Neural cell (in vitro differentiated cells): ENCODE results near the gene MED16. TPM values are rescaled to one million over a fixed set of nuclear protein-coding genes. Genes with fewer than 3 reads are reported as not detected.

Source experiments
- H2AFZ ChIP-seq: fragments of 200-600, 300-800 bp; sonication (generic), shearing (Covaris generic); 2 replicates; pipeline ENCODE4 v1.6.0; 2014; ENCODE audit warnings: low read depth, mild to moderate bottlenecking, antibody characterized with exemption, low read length, moderate library complexity
- H3F3A ChIP-seq: fragments of 200-600 bp; shearing (Covaris generic); 2 replicates; pipeline ENCODE4 v1.6.1; 2016; ENCODE audit warnings: mild to moderate bottlenecking, moderate library complexity, mixed read lengths, antibody characterized with exemption, low read length; ENCODE audit not compliant: insufficient read depth, poor library complexity, severe bottlenecking
- H3K27ac ChIP-seq: fragments of 200-600, 300-800 bp; sonication (generic), shearing (Covaris generic); 2 replicates; pipeline ENCODE4 v1.5.1; 2014; ENCODE audit warnings: mild to moderate bottlenecking, low read length, moderate library complexity
- H3K27me3 ChIP-seq: fragments of 300-800, 200-600 bp; sonication (generic), shearing (Covaris generic); 2 replicates; pipeline ENCODE4 v1.6.0; 2014; ENCODE audit warnings: mild to moderate bottlenecking, low read depth, low read length, moderate library complexity; ENCODE audit not compliant: insufficient read depth
- H3K36me3 ChIP-seq: fragments of 300-800, 200-600 bp; sonication (generic), shearing (Covaris generic); 2 replicates; pipeline ENCODE4 v1.5.1; 2014; ENCODE audit warnings: mild to moderate bottlenecking, antibody characterized with exemption, low read length, moderate library complexity; ENCODE audit not compliant: insufficient read depth
- H3K4me2 ChIP-seq: fragments of 300-800, 200-600 bp; sonication (generic), shearing (Covaris generic); 2 replicates; pipeline ENCODE4 v1.6.0; 2014; ENCODE audit warnings: mild to moderate bottlenecking, low read length
- H3K4me3 ChIP-seq: fragments of 300-800, 200-600 bp; sonication (generic), shearing (Covaris generic); 2 replicates; pipeline ENCODE4 v1.5.1; 2014; ENCODE audit warnings: mild to moderate bottlenecking, low read length, moderate library complexity
- H3K79me2 ChIP-seq: fragments of 200-600 bp; shearing (Covaris generic); replicated peaks from 2 replicates; pipeline ENCODE4 v1.6.0; 2014; ENCODE audit warnings: mild to moderate bottlenecking, low read length, moderate library complexity; ENCODE audit not compliant: insufficient read depth
- H3K9ac ChIP-seq: fragments of 300-800, 200-600 bp; sonication (generic), shearing (Covaris generic); 2 replicates; pipeline ENCODE4 v1.6.1; 2016; ENCODE audit warnings: mild to moderate bottlenecking, low read length, mixed read lengths
- H3K9me2 ChIP-seq: fragments of 200-600 bp; shearing (Covaris generic); 2 replicates; pipeline ENCODE4 v1.6.1; 2016; ENCODE audit warnings: mild to moderate bottlenecking, low read length, mixed read lengths; ENCODE audit not compliant: insufficient read depth
- H3K9me3 ChIP-seq: fragments of 200-600, 300-800 bp; sonication (generic), shearing (Covaris generic); 2 replicates; pipeline ENCODE4 v1.6.1; 2016; ENCODE audit warnings: mild to moderate bottlenecking, mixed run types, low read length, moderate library complexity, mixed read lengths
- H4K20me1 ChIP-seq: fragments of 200-600 bp; shearing (Covaris generic); 2 replicates; pipeline ENCODE4 v1.6.1; 2016; ENCODE audit warnings: mild to moderate bottlenecking, mixed run types; ENCODE audit not compliant: insufficient read depth
- CTCF ChIP-seq: fragments of 450-650 bp; IDR thresholded peaks from 2 replicates; pipeline ENCODE4 v1.5.1; 2014; ENCODE audit warnings: antibody characterized with exemption, mild to moderate bottlenecking, moderate library complexity; ENCODE audit not compliant: poor library complexity, severe bottlenecking
- EP300 ChIP-seq: fragments of 450-650 bp; conservative IDR thresholded peaks from 2 replicates; pipeline ENCODE4 v1.6.1; 2014; ENCODE audit warnings: antibody characterized with exemption, mild to moderate bottlenecking, moderate library complexity; ENCODE audit not compliant: poor library complexity, severe bottlenecking
- EZH2 ChIP-seq: fragments of 200-600, 300-800 bp; shearing (Covaris generic), sonication (generic); IDR thresholded peaks from 2 replicates; pipeline ENCODE4 v1.6.1; 2014; ENCODE audit warnings: antibody characterized with exemption, low read length, borderline replicate concordance, mild to moderate bottlenecking; ENCODE audit not compliant: insufficient read depth, poor library complexity, severe bottlenecking
- MXI1 ChIP-seq: fragments of 450-650 bp; conservative IDR thresholded peaks from 2 replicates; pipeline ENCODE4 v1.6.1; 2014; ENCODE audit warnings: antibody characterized with exemption, mild to moderate bottlenecking; ENCODE audit not compliant: poor library complexity, severe bottlenecking
- POLR2AphosphoS5 ChIP-seq: IDR thresholded peaks from 2 replicates; pipeline ENCODE4 v1.6.1; 2012
- RAD21 ChIP-seq: fragments of 450-650 bp; conservative IDR thresholded peaks from 2 replicates; pipeline ENCODE4 v1.6.1; 2014; ENCODE audit warnings: antibody characterized with exemption, mild to moderate bottlenecking, moderate library complexity
- SMC3 ChIP-seq: fragments of 450-650 bp; conservative IDR thresholded peaks from 2 replicates; pipeline ENCODE4 v1.6.1; 2014; ENCODE audit warnings: antibody characterized with exemption, mild to moderate bottlenecking, moderate library complexity; ENCODE audit not compliant: poor library complexity
- TAF1 ChIP-seq: IDR thresholded peaks from 2 replicates; pipeline ENCODE4 v1.6.1; 2012; ENCODE audit warnings: low read depth
- polyA plus RNA-seq: library from polyadenylated mRNA; depleted of rRNA; stranded (reverse); fragments of >200 nt; gene quantifications from 2 replicates; pipeline ENCODE4 v1.2.3, GENCODE V29; 2014
- TF ChIP-seq, protein P1 (sequence below): IDR thresholded peaks from 2 replicates; pipeline ENCODE4 v1.6.1; 2012; ENCODE audit warnings: borderline replicate concordance

MED16 gene
- polyA plus RNA-seq, 1 donor from 2014 or later: 13.3 TPM

GRCh38 chr19:936175-936546 lies 43.2 kb upstream of the MED16 start:
- Histone ChIP-seq H3K4me3 (no peak overlapping the region), H3K27me3 (no peaks in the 10 kb centered on the region), H3K4me2 (no peak overlapping the region), H3K9me3 (no peaks in the 10 kb centered on the region), H2AFZ (no peak overlapping the region), H3K9ac (no peak overlapping the region), H4K20me1 (no peaks in the 10 kb centered on the region), H3K79me2 (peaks cover 5% of the 10 kb centered on the region), H3K27ac (no peak overlapping the region), H3K36me3 (no peaks in the 10 kb centered on the region), H3F3A (no peaks in the 10 kb centered on the region), H3K9me2 (no peaks in the 10 kb centered on the region)
- TF ChIP-seq RAD21 (no peak), MXI1 (no peak), EZH2 (no peak), SMC3 (no peak), TAF1 (no peak), POLR2AphosphoS5 (no peak), CTCF (no peak), EP300 (no peak)
- TF ChIP-seq, protein P1, sequence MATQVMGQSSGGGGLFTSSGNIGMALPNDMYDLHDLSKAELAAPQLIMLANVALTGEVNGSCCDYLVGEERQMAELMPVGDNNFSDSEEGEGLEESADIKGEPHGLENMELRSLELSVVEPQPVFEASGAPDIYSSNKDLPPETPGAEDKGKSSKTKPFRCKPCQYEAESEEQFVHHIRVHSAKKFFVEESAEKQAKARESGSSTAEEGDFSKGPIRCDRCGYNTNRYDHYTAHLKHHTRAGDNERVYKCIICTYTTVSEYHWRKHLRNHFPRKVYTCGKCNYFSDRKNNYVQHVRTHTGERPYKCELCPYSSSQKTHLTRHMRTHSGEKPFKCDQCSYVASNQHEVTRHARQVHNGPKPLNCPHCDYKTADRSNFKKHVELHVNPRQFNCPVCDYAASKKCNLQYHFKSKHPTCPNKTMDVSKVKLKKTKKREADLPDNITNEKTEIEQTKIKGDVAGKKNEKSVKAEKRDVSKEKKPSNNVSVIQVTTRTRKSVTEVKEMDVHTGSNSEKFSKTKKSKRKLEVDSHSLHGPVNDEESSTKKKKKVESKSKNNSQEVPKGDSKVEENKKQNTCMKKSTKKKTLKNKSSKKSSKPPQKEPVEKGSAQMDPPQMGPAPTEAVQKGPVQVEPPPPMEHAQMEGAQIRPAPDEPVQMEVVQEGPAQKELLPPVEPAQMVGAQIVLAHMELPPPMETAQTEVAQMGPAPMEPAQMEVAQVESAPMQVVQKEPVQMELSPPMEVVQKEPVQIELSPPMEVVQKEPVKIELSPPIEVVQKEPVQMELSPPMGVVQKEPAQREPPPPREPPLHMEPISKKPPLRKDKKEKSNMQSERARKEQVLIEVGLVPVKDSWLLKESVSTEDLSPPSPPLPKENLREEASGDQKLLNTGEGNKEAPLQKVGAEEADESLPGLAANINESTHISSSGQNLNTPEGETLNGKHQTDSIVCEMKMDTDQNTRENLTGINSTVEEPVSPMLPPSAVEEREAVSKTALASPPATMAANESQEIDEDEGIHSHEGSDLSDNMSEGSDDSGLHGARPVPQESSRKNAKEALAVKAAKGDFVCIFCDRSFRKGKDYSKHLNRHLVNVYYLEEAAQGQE: no peak

DNA sequence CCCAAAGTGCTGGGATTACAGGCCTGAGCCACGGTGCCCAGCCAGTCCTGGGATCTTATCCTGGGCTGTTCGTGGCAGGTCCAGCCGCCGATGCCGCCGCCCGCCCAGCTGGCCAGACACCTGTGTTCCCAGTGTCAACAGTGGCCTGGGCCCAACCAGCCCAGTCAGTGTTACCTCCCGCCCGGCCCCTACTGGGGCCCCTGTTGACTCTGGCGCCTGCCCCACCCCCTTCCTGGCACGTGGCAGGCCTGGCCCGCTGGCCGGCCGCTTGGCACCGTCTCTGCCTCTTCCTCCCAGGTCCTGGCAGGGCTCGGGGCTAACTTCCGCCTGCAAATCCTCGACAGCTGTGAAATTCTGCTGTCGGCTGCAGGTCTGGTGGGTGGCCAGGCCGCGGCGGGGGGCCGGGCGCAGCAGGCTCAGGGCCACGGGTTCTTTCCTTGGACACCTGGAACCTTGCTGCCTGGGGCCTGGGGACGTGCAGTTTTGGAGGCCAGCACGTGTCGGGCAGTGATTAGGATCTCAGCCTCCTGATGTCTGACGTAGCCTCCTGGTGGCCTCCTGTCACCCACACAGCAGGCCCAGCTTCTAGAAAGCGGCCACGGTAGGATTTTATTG lies 42.0 kb upstream of the MED16 start:
- Histone ChIP-seq H3K9me2 (no peaks in the 10 kb centered on the region), H3K4me2 (no peak overlapping the region), H3K36me3 (no peaks in the 10 kb centered on the region), H4K20me1 (no peaks in the 10 kb centered on the region), H3F3A (no peaks in the 10 kb centered on the region), H3K9me3 (no peaks in the 10 kb centered on the region), H3K9ac (no peak overlapping the region), H3K79me2 (peaks cover 5% of the 10 kb centered on the region), H2AFZ (no peak overlapping the region), H3K27me3 (no peaks in the 10 kb centered on the region), H3K4me3 (no peak overlapping the region), H3K27ac (no peak overlapping the region)
- TF ChIP-seq SMC3 (no peak), EZH2 (no peak), MXI1 (no peak), RAD21 (no peak), CTCF (no peak), TAF1 (no peak)
- TF ChIP-seq, protein P1: no peak
